Progenitor cell of endocrine pancreas (in vitro differentiated cells): ENCODE data around the gene SLC16A11. TPM values are rescaled to one million over a fixed set of nuclear protein-coding genes. Genes with fewer than 3 reads are reported as not detected.
A peak's percentile ranks its signal among the peaks of the same experiment; 100 is the strongest.

ENCODE experiments used
- DNase-seq: peaks from one replicate; pipeline ENCODE4 v3.0.0; 2021; ENCODE audit warnings: low spot score; ENCODE audit not compliant: unreplicated experiment
- H3K27ac Mint-ChIP-seq: 2 replicates; pipeline ENCODE4 v1.8.0; 2021; ENCODE audit warnings: mild to moderate bottlenecking, moderate library complexity, mixed read lengths
- H3K27me3 Mint-ChIP-seq: 2 replicates; pipeline ENCODE4 v1.8.0; 2021; ENCODE audit warnings: mixed read lengths
- H3K36me3 Mint-ChIP-seq: 2 replicates; pipeline ENCODE4 v1.8.0; 2022; ENCODE audit warnings: mixed read lengths; ENCODE audit not compliant: insufficient read depth
- H3K4me1 Mint-ChIP-seq: 2 replicates; pipeline ENCODE4 v1.8.0; 2021; ENCODE audit warnings: low read depth, mixed read lengths
- H3K4me3 Mint-ChIP-seq: 2 replicates; pipeline ENCODE4 v1.8.0; 2021; ENCODE audit warnings: low read depth, mild to moderate bottlenecking, moderate library complexity, mixed read lengths
- H3K9me3 Mint-ChIP-seq: 2 replicates; pipeline ENCODE4 v1.8.0; 2021; ENCODE audit warnings: low read depth, mixed read lengths
- total RNA-seq: library from RNA; stranded (reverse); gene quantifications from 2 replicates; pipeline ENCODE4 v1.2.1, GENCODE V29; 2021
- TF ChIP-seq, protein P1 (sequence below): fragments of 200-600 bp; sonication (generic); IDR thresholded peaks from one replicate; pipeline ENCODE4 v1.5.0; 2021; ENCODE audit warnings: antibody characterized with exemption, mild to moderate bottlenecking; ENCODE audit not compliant: unreplicated experiment

SLC16A11 gene
- total RNA-seq, 1 donor from 2014 or later = 1.4 TPM

- Mint-ChIP-seq H3K4me3 (no peak overlapping the region), H3K27me3 (peaks cover 61% of the 10 kb centered on the region), H3K4me1 (no peaks in the 10 kb centered on the region), H3K36me3 (no peaks in the 10 kb centered on the region), H3K9me3 (no peaks in the 10 kb centered on the region), H3K27ac (no peak overlapping the region)
- TF ChIP-seq, protein P1, sequence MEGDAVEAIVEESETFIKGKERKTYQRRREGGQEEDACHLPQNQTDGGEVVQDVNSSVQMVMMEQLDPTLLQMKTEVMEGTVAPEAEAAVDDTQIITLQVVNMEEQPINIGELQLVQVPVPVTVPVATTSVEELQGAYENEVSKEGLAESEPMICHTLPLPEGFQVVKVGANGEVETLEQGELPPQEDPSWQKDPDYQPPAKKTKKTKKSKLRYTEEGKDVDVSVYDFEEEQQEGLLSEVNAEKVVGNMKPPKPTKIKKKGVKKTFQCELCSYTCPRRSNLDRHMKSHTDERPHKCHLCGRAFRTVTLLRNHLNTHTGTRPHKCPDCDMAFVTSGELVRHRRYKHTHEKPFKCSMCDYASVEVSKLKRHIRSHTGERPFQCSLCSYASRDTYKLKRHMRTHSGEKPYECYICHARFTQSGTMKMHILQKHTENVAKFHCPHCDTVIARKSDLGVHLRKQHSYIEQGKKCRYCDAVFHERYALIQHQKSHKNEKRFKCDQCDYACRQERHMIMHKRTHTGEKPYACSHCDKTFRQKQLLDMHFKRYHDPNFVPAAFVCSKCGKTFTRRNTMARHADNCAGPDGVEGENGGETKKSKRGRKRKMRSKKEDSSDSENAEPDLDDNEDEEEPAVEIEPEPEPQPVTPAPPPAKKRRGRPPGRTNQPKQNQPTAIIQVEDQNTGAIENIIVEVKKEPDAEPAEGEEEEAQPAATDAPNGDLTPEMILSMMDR = no peak
- DNase-seq = no peak
Measured at GRCh38 chr17:7027335-7027734, 16.6 kb downstream of the SLC16A11 start.

DNA sequence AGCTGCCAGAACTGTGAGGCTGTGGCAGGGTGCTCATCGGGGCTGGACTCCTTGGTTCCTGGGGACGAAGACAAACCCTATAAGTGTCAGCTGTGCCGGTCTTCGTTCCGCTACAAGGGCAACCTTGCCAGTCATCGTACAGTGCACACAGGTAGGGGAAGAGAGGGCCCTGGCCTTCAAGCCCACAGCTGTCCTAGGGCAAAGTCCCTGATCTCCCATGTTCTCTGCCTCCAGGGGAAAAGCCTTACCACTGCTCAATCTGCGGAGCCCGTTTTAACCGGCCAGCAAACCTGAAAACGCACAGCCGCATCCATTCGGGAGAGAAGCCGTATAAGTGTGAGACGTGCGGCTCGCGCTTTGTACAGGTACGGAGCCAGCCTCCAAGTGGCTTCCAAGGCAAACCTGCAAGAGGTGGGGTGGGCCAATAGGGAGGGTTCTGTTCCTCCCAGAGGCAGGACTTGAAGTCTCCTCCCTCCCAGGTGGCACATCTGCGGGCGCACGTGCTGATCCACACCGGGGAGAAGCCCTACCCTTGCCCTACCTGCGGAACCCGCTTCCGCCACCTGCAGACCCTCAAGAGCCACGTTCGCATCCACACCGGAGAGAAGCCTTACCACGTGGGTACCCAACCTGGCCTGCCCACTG, 17.3 kb downstream of the SLC16A11 start:
- H3K4me3 Mint-ChIP-seq = no peak overlapping the region
- TF ChIP-seq, protein P1 = no peak

DNA sequence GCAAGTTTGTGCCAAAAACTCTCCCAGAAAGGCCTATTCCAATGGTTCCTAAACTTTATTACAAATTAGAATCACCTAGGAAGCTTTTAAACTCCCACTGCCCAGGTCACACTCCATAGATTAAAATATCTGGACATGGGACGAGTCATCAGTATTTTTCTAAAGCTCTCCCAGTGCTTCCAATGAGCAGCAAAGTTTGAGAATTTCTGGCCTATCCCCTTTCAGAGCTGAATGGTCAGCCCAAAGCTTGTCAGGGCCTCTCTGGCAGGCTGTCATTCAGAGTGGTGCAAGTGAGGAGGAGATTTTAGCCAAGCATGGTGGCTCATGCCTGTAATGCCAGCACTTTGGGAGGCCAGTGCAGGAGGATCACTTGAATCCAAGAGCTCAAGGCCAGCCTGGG, 18.6 kb downstream of the SLC16A11 start:
- Mint-ChIP-seq H3K36me3 (no peaks in the 10 kb centered on the region), H3K9me3 (no peaks in the 10 kb centered on the region), H3K4me1 (no peaks in the 10 kb centered on the region), H3K4me3 (no peak overlapping the region), H3K27ac (no peak overlapping the region), H3K27me3 (peaks cover 76% of the 10 kb centered on the region)
- no peak for DNase-seq
- TF ChIP-seq, protein P1 = no peak

More for the DNA sequence above, 17.3 kb downstream of the SLC16A11 start:
- H3K27ac Mint-ChIP-seq = no peak overlapping the region
- no peaks in the 10 kb centered on the region for H3K36me3 Mint-ChIP-seq
- peaks cover 66% of the 10 kb centered on the region for H3K27me3 Mint-ChIP-seq
- no peak for DNase-seq
- H3K9me3 Mint-ChIP-seq = no peaks in the 10 kb centered on the region
- no peaks in the 10 kb centered on the region for H3K4me1 Mint-ChIP-seq

DNA sequence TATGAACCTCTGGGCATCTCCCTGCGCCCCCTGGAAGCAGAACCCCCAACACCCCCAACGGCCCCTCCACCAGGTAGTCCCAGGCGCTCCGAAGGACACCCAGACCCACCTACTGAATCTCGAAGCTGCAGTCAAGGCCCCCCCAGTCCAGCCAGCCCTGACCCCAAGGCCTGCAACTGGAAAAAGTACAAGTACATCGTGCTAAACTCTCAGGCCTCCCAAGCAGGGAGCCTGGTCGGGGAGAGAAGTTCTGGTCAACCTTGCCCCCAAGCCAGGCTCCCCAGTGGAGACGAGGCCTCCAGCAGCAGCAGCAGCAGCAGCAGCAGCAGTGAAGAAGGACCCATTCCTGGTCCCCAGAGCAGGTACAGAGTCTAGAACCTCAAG, 19.5 kb downstream of the SLC16A11 start:
- H3K27ac Mint-ChIP-seq = no peak overlapping the region
- H3K4me3 Mint-ChIP-seq = no peak overlapping the region
- TF ChIP-seq, protein P1 = no peak
- H3K27me3 Mint-ChIP-seq = peaks cover 68% of the 10 kb centered on the region
- peaks cover 1% of the 10 kb centered on the region for H3K4me1 Mint-ChIP-seq
- no peaks in the 10 kb centered on the region for H3K36me3 Mint-ChIP-seq
- DNase-seq = no peak
- H3K9me3 Mint-ChIP-seq = no peaks in the 10 kb centered on the region

- Mint-ChIP-seq H3K27me3 (peaks cover 62% of the 10 kb centered on the region), H3K4me1 (peaks cover 1% of the 10 kb centered on the region), H3K9me3 (no peaks in the 10 kb centered on the region), H3K4me3 (no peak overlapping the region), H3K27ac (no peak overlapping the region), H3K36me3 (no peaks in the 10 kb centered on the region)
- TF ChIP-seq, protein P1 = no peak
- DNase-seq = peak; percentile 58
Measured at GRCh38 chr17:7023576-7024401, 20.1 kb downstream of the SLC16A11 start.
